ENCODE results near the gene AP3B1. TPM values are rescaled to one million over a fixed set of nuclear protein-coding genes. Genes with fewer than 3 reads are reported as not detected.

Gene AP3B1
- total and polyA plus RNA-seq, 2 experiments from 2014 or later = 29.4 to 41.4 TPM

DNA sequence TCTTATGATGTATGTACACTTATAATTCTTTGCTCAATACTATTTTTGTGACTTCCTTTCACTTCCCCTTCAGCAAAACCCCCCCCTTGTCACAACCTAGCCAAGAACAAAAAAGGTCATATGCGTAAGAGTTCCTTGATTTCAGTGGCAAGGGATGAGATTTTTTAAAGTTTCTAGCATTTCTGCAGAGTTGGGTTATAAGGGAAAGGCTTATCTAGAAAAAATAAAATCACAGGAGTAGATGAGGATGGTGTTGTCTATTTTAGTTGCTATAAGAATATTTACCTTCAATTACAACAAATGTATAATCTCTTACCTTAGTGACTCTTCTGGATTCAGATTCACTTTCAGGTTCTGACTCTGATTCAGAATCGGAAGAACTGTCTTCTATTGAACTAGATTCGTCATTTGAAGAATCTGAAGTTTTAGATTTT is 184.6 kb downstream of the AP3B1 start:
- TF ChIP-seq EZH2phosphoT487 (IDR thresholded peaks at IDR 0.05; ENCODE audit: low read depth, severe bottlenecking, unreplicated experiment) = no peak
- TF ChIP-seq EZH2 (IDR thresholded peaks at IDR 0.05; ENCODE audit: borderline replicate concordance) = no peak
- TF ChIP-seq, protein P1, sequence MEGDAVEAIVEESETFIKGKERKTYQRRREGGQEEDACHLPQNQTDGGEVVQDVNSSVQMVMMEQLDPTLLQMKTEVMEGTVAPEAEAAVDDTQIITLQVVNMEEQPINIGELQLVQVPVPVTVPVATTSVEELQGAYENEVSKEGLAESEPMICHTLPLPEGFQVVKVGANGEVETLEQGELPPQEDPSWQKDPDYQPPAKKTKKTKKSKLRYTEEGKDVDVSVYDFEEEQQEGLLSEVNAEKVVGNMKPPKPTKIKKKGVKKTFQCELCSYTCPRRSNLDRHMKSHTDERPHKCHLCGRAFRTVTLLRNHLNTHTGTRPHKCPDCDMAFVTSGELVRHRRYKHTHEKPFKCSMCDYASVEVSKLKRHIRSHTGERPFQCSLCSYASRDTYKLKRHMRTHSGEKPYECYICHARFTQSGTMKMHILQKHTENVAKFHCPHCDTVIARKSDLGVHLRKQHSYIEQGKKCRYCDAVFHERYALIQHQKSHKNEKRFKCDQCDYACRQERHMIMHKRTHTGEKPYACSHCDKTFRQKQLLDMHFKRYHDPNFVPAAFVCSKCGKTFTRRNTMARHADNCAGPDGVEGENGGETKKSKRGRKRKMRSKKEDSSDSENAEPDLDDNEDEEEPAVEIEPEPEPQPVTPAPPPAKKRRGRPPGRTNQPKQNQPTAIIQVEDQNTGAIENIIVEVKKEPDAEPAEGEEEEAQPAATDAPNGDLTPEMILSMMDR (IDR thresholded peaks at IDR 0.05; ENCODE audit: poor library complexity) = no peak
- no peak for DNase-seq (ENCODE audit: low spot score)

DNA sequence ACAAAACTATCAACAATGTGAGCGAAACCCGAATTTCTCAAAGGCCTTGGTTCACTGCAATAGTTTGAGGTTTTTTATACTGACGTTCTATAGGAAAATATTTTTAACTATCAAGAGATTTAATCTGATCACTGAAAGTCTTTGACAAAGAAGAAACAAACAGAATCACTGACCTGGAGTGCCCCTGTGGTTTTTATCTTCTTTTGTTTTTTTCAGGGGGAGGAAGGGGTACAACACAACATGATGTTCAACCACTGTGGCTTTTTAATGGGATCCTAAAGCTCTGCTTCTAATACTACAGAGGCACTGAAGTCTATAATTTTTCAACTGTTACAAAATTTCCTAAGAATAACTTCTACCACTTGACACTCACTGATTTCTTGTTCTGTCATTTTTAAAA is 185.9 kb downstream of the AP3B1 start:
- H3K79me2 ChIP-seq = no peaks in the 10 kb centered on the region
- H3K4me1 ChIP-seq (ENCODE audit: insufficient read depth) = no peaks in the 10 kb centered on the region
- no peaks in the 10 kb centered on the region for H3K9me2 ChIP-seq (replicated peaks; ENCODE audit: insufficient read depth)
- DNase-seq (ENCODE audit: low spot score) = no peak
- H3K4me2 ChIP-seq = no peak overlapping the region
- H3K27ac ChIP-seq = no peak overlapping the region
- H3K36me3 ChIP-seq (replicated peaks; ENCODE audit: insufficient read depth, low read depth) = no peaks in the 10 kb centered on the region
- H4K20me1 ChIP-seq (ENCODE audit: insufficient read depth, poor library complexity, severe bottlenecking) = no peaks in the 10 kb centered on the region
- no peak overlapping the region for H2AFZ ChIP-seq
- H3K9me3 ChIP-seq (ENCODE audit: low read depth) = no peaks in the 10 kb centered on the region
- no peak overlapping the region for H3K4me3 ChIP-seq
- WGBS (ENCODE audit: low lambda C conversion rate, missing lambda C conversion rate) = 94% methylated on average over 3 of the region's 3 CpGs
- H3K27me3 ChIP-seq = no peaks in the 10 kb centered on the region
- TF ChIP-seq EZH2phosphoT487 (IDR thresholded peaks at IDR 0.05; ENCODE audit: low read depth, severe bottlenecking, unreplicated experiment) (no peak), EZH2 (IDR thresholded peaks at IDR 0.05; ENCODE audit: borderline replicate concordance) (no peak)
- TF ChIP-seq, protein P1 (IDR thresholded peaks at IDR 0.05; ENCODE audit: poor library complexity) = no peak

More for the DNA sequence above, 184.6 kb downstream of the AP3B1 start:
- Histone ChIP-seq H2AFZ (no peak overlapping the region), H3K27me3 (no peaks in the 10 kb centered on the region), H3K9me3 (ENCODE audit: low read depth) (no peaks in the 10 kb centered on the region), H3K36me3 (replicated peaks; ENCODE audit: insufficient read depth, low read depth) (no peaks in the 10 kb centered on the region), H3K4me2 (no peak overlapping the region), H4K20me1 (ENCODE audit: insufficient read depth, poor library complexity, severe bottlenecking) (no peaks in the 10 kb centered on the region), H3K27ac (no peak overlapping the region), H3K9me2 (replicated peaks; ENCODE audit: insufficient read depth) (no peaks in the 10 kb centered on the region), H3K79me2 (no peaks in the 10 kb centered on the region), H3K4me1 (ENCODE audit: insufficient read depth) (no peaks in the 10 kb centered on the region), H3K4me3 (no peak overlapping the region)
- 97% methylated on average over 3 of the region's 3 CpGs for WGBS (ENCODE audit: low lambda C conversion rate, missing lambda C conversion rate)

DNA sequence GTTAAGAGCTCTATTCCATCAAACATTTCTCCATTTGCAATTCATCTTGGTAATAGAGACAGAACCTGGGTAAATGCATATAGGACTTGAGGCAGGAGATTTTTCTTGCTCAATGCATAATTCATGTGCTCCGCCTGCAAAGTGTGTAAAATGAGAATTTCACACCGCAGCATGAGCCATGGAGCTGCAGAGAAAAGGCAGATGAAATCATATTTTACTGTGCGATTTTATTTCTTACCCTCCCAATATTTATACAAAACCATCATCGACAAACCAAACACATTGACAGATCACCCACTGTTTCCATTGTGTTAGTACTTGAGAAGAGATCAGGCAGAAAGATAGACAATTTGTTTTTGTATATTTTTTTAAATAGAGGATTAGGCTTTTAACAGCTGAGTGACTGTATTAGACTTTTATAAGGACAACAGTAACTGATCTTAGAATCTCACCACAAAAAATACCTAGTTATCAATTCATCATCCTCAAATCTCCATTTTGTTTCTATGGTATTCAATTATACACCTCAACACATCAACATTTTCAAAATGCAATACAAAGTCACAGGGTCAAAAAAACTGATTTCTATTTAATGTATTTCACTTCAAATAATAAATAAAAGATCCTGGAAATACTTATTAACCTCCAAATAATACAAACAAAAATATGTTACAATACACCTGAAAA is 191.1 kb downstream of the AP3B1 start:
- Histone ChIP-seq H3K4me3 (no peak overlapping the region), H3K4me1 (ENCODE audit: insufficient read depth) (no peaks in the 10 kb centered on the region), H2AFZ (no peak overlapping the region), H3K9me3 (ENCODE audit: low read depth) (no peaks in the 10 kb centered on the region), H3K79me2 (no peaks in the 10 kb centered on the region), H3K27me3 (no peaks in the 10 kb centered on the region), H3K4me2 (no peak overlapping the region), H4K20me1 (ENCODE audit: insufficient read depth, poor library complexity, severe bottlenecking) (no peaks in the 10 kb centered on the region), H3K9me2 (replicated peaks; ENCODE audit: insufficient read depth) (no peaks in the 10 kb centered on the region), H3K27ac (no peak overlapping the region), H3K36me3 (replicated peaks; ENCODE audit: insufficient read depth, low read depth) (no peaks in the 10 kb centered on the region)
- 94% methylated on average over 4 of the region's 4 CpGs for WGBS (ENCODE audit: low lambda C conversion rate, missing lambda C conversion rate)
- no peak for TF ChIP-seq EZH2 (IDR thresholded peaks at IDR 0.05; ENCODE audit: borderline replicate concordance)
- TF ChIP-seq EZH2phosphoT487 (IDR thresholded peaks at IDR 0.05; ENCODE audit: low read depth, severe bottlenecking, unreplicated experiment) = no peak
- TF ChIP-seq, protein P1 (IDR thresholded peaks at IDR 0.05; ENCODE audit: poor library complexity) = no peak
- no peak for DNase-seq (ENCODE audit: low spot score)
